ENCODE measurements around the gene EPHA2.
A peak's percentile ranks its signal among the peaks of the same experiment; 100 is the strongest.

The EPHA2 gene

GRCh38 chr1:16146279-16147155 lies 9.4 kb downstream of the EPHA2 start:
- Mint-ChIP-seq H3K4me3 (no peak overlapping the region), H3K4me1 (ENCODE audit: low read depth in 2 of 2) (peaks cover 4 to 9% of the 10 kb centered on the region in 2 donors), H3K27me3 (peaks cover 0 to 37% of the 10 kb centered on the region in 2 donors), H3K27ac (no peak overlapping the region), H3K9me3 (no peaks in the 10 kb centered on the region), H3K36me3 (ENCODE audit: insufficient read depth) (peaks cover 2% of the 10 kb centered on the region)
- no peak for ATAC-seq (replicated peaks)
- DNase-seq = no peak

GRCh38 chr1:16145662-16146278 lies 10.1 kb downstream of the EPHA2 start:
- H3K27me3 Mint-ChIP-seq = peaks cover 0 to 35% of the 10 kb centered on the region in 2 donors
- no peak overlapping the region for H3K27ac Mint-ChIP-seq
- peaks cover 2% of the 10 kb centered on the region for H3K36me3 Mint-ChIP-seq (ENCODE audit: insufficient read depth)
- no peak overlapping the region for H3K4me3 Mint-ChIP-seq
- no peaks in the 10 kb centered on the region for H3K9me3 Mint-ChIP-seq
- DNase-seq (no peak), ATAC-seq (replicated peaks) (no peak)
- peaks cover 3 to 6% of the 10 kb centered on the region in 2 donors for H3K4me1 Mint-ChIP-seq (ENCODE audit: low read depth in 2 of 2)

GRCh38 chr1:16145030-16145661 lies 10.7 kb downstream of the EPHA2 start:
- Mint-ChIP-seq H3K27ac (no peak overlapping the region), H3K36me3 (ENCODE audit: insufficient read depth) (peaks cover 2% of the 10 kb centered on the region), H3K27me3 (peaks cover 0 to 35% of the 10 kb centered on the region in 2 donors), H3K9me3 (no peaks in the 10 kb centered on the region), H3K4me3 (no peak overlapping the region), H3K4me1 (ENCODE audit: low read depth in 2 of 2) (peaks cover 0 to 4% of the 10 kb centered on the region in 2 donors)
- DNase-seq (no peak), ATAC-seq (replicated peaks) (no peak)

GRCh38 chr1:16144325-16145029 lies 11.4 kb downstream of the EPHA2 start:
- no peaks in the 10 kb centered on the region for H3K9me3 Mint-ChIP-seq
- H3K36me3 Mint-ChIP-seq (ENCODE audit: insufficient read depth) = peaks cover 2% of the 10 kb centered on the region
- no peak overlapping the region for H3K27ac Mint-ChIP-seq
- peaks cover 0 to 3% of the 10 kb centered on the region in 2 donors for H3K4me1 Mint-ChIP-seq (ENCODE audit: low read depth in 2 of 2)
- H3K4me3 Mint-ChIP-seq = no peak overlapping the region
- peaks cover 0 to 35% of the 10 kb centered on the region in 2 donors for H3K27me3 Mint-ChIP-seq
- DNase-seq (no peak), ATAC-seq (replicated peaks) (no peak)

GRCh38 chr1:16143566-16144324 lies 12.1 kb downstream of the EPHA2 start:
- no peak overlapping the region for H3K4me3 Mint-ChIP-seq
- H3K27ac Mint-ChIP-seq = no peak overlapping the region
- ATAC-seq (replicated peaks) = no peak
- DNase-seq = no peak
- peaks cover 0 to 3% of the 10 kb centered on the region in 2 donors for H3K4me1 Mint-ChIP-seq (ENCODE audit: low read depth in 2 of 2)
- peaks cover 2% of the 10 kb centered on the region for H3K36me3 Mint-ChIP-seq (ENCODE audit: insufficient read depth)
- peaks cover 0 to 31% of the 10 kb centered on the region in 2 donors for H3K27me3 Mint-ChIP-seq
- no peaks in the 10 kb centered on the region for H3K9me3 Mint-ChIP-seq

- peaks cover 0 to 3% of the 10 kb centered on the region in 2 donors for H3K4me1 Mint-ChIP-seq (ENCODE audit: low read depth in 2 of 2)
- no peaks in the 10 kb centered on the region for H3K9me3 Mint-ChIP-seq
- H3K27me3 Mint-ChIP-seq = peaks cover 0 to 25% of the 10 kb centered on the region in 2 donors
- no peak overlapping the region for H3K4me3 Mint-ChIP-seq
- ATAC-seq (replicated peaks) (no peak), DNase-seq (no peak)
- H3K27ac Mint-ChIP-seq = no peak overlapping the region
- H3K36me3 Mint-ChIP-seq (ENCODE audit: insufficient read depth) = peaks cover 2% of the 10 kb centered on the region
Observed at GRCh38 chr1:16143005-16143565, 12.8 kb downstream of the EPHA2 start.

- H3K27ac Mint-ChIP-seq = peak overlapping the region in 1 of 2 donors; percentile 53
- no peaks in the 10 kb centered on the region for H3K9me3 Mint-ChIP-seq
- peaks cover 2% of the 10 kb centered on the region for H3K36me3 Mint-ChIP-seq (ENCODE audit: insufficient read depth)
- H3K4me1 Mint-ChIP-seq (ENCODE audit: low read depth in 2 of 2) = peaks cover 0 to 3% of the 10 kb centered on the region in 2 donors
- H3K4me3 Mint-ChIP-seq = no peak overlapping the region
- H3K27me3 Mint-ChIP-seq = peaks cover 0 to 22% of the 10 kb centered on the region in 2 donors
- DNase-seq (no peak), ATAC-seq (replicated peaks) (no peak)
Observed at GRCh38 chr1:16142383-16142995, 13.4 kb downstream of the EPHA2 start.

- Mint-ChIP-seq H3K4me3 (no peak overlapping the region), H3K36me3 (ENCODE audit: insufficient read depth) (peaks cover 2% of the 10 kb centered on the region), H3K4me1 (ENCODE audit: low read depth in 2 of 2) (peaks cover 0 to 3% of the 10 kb centered on the region in 2 donors), H3K27me3 (peaks cover 0 to 22% of the 10 kb centered on the region in 2 donors), H3K27ac (peak overlapping the region in 1 of 2 donors; percentile 53), H3K9me3 (no peaks in the 10 kb centered on the region)
- DNase-seq (no peak), ATAC-seq (replicated peaks) (no peak)
Observed at GRCh38 chr1:16141573-16142336, 14.1 kb downstream of the EPHA2 start.

GRCh38 chr1:16140068-16140596 lies 15.7 kb downstream of the EPHA2 start:
- H3K4me3 Mint-ChIP-seq = no peak overlapping the region
- H3K27ac Mint-ChIP-seq = peak overlapping the region in 1 of 2 donors; percentile 29
- no peaks in the 10 kb centered on the region for H3K9me3 Mint-ChIP-seq
- H3K36me3 Mint-ChIP-seq (ENCODE audit: insufficient read depth) = peaks cover 2% of the 10 kb centered on the region
- DNase-seq (no peak), ATAC-seq (replicated peaks) (no peak)
- H3K4me1 Mint-ChIP-seq (ENCODE audit: low read depth in 2 of 2) = peaks cover 0 to 3% of the 10 kb centered on the region in 2 donors
- H3K27me3 Mint-ChIP-seq = peaks cover 0 to 10% of the 10 kb centered on the region in 2 donors

- H3K27ac Mint-ChIP-seq = no peak overlapping the region
- DNase-seq (no peak), ATAC-seq (replicated peaks) (no peak)
- no peaks in the 10 kb centered on the region for H3K9me3 Mint-ChIP-seq
- H3K4me1 Mint-ChIP-seq (ENCODE audit: low read depth in 2 of 2) = peaks cover 0 to 3% of the 10 kb centered on the region in 2 donors
- peaks cover 2% of the 10 kb centered on the region for H3K36me3 Mint-ChIP-seq (ENCODE audit: insufficient read depth)
- H3K27me3 Mint-ChIP-seq = peaks cover 0 to 10% of the 10 kb centered on the region in 2 donors
- no peak overlapping the region for H3K4me3 Mint-ChIP-seq
Observed at GRCh38 chr1:16139473-16139962, 16.4 kb downstream of the EPHA2 start.

GRCh38 chr1:16138772-16139221 lies 17.1 kb downstream of the EPHA2 start:
- peaks cover 0 to 10% of the 10 kb centered on the region in 2 donors for H3K27me3 Mint-ChIP-seq
- no peak for DNase-seq
- peaks cover 0 to 3% of the 10 kb centered on the region in 2 donors for H3K4me1 Mint-ChIP-seq (ENCODE audit: low read depth in 2 of 2)
- H3K4me3 Mint-ChIP-seq = no peak overlapping the region
- no peaks in the 10 kb centered on the region for H3K9me3 Mint-ChIP-seq
- peaks cover 2% of the 10 kb centered on the region for H3K36me3 Mint-ChIP-seq (ENCODE audit: insufficient read depth)
- ATAC-seq (replicated peaks) = no peak
- no peak overlapping the region for H3K27ac Mint-ChIP-seq
